Choroid plexus epithelial cell (primary cell): ENCODE measurements around the gene MPST.

Experiments
- DNase-seq: peaks from one replicate; pipeline ENCODE4 v3.0.0-alpha.2; 2010; ENCODE audit warnings: low read depth
- H3K4me3 ChIP-seq: 2 replicates; pipeline ENCODE4 v1.5.1; 2011; ENCODE audit warnings: low read depth, mild to moderate bottlenecking, control low read depth, low read length, moderate library complexity
- CTCF ChIP-seq: conservative IDR thresholded peaks from 2 replicates; pipeline ENCODE4 v1.5.1; 2011; ENCODE audit warnings: low read depth, mild to moderate bottlenecking, control low read depth, inconsistent platforms, low read length, moderate library complexity

Gene MPST

GRCh38 chr22:37074537-37074936, 55.0 kb downstream of the MPST start:
- H3K4me3 ChIP-seq, result no peak overlapping the region
- no peak for DNase-seq
- no peak for TF ChIP-seq CTCF

- no peak overlapping the region for H3K4me3 ChIP-seq
- DNase-seq, result no peak
- TF ChIP-seq CTCF, result no peak
Observed at GRCh38 chr22:37075046-37075445, 55.5 kb downstream of the MPST start.

- no peak for TF ChIP-seq CTCF
- no peak for DNase-seq
- no peak overlapping the region for H3K4me3 ChIP-seq
Observed at GRCh38 chr22:37075822-37076433, 56.4 kb downstream of the MPST start.

- peak; percentile 99 for TF ChIP-seq CTCF
- no peak overlapping the region for H3K4me3 ChIP-seq
- DNase-seq, result peak; percentile 66
Observed at GRCh38 chr22:37077802-37078448, 58.4 kb downstream of the MPST start.

GRCh38 chr22:37079158-37079557, 59.6 kb downstream of the MPST start:
- no peak overlapping the region for H3K4me3 ChIP-seq
- no peak for DNase-seq
- no peak for TF ChIP-seq CTCF
